H9 (cell line): ENCODE results near the gene DCST1. TPM values are rescaled to one million over a fixed set of nuclear protein-coding genes. Genes with fewer than 3 reads are reported as not detected.

Source experiments
- DNase-seq: peaks from one replicate; pipeline ENCODE4 v3.0.0-alpha.2; 2017
- H2AFZ ChIP-seq: one replicate; pipeline ENCODE4 v1.6.1; 2013; ENCODE audit warnings: mild to moderate bottlenecking, low read length, control low read depth, moderate library complexity
- H2AK5ac ChIP-seq: 2 replicates; pipeline ENCODE4 v1.6.1; 2013; ENCODE audit warnings: low read length, control low read depth, mixed read lengths; ENCODE audit not compliant: insufficient read length
- H2BK120ac ChIP-seq: one replicate; pipeline ENCODE4 v1.6.1; 2013; ENCODE audit warnings: low read depth, mild to moderate bottlenecking, low read length, control low read depth, inconsistent platforms; ENCODE audit not compliant: poor library complexity, severe bottlenecking
- H2BK12ac ChIP-seq: 2 replicates; pipeline ENCODE4 v1.6.1; 2013; ENCODE audit warnings: low read length, control low read depth, mixed read lengths, low read depth; ENCODE audit not compliant: insufficient read length
- H2BK15ac ChIP-seq: 2 replicates; pipeline ENCODE4 v1.6.1; 2013; ENCODE audit warnings: low read depth, low read length, control low read depth
- H2BK20ac ChIP-seq: one replicate; pipeline ENCODE4 v1.6.1; 2013; ENCODE audit warnings: low read depth, mild to moderate bottlenecking, low read length, control low read depth, inconsistent platforms; ENCODE audit not compliant: poor library complexity, severe bottlenecking
- H2BK5ac ChIP-seq: 2 replicates; pipeline ENCODE4 v1.6.1; 2013; ENCODE audit warnings: low read length, control low read depth, mixed read lengths; ENCODE audit not compliant: insufficient read length
- H3K14ac ChIP-seq: 2 replicates; pipeline ENCODE4 v1.6.1; 2013; ENCODE audit warnings: low read length, control low read depth; ENCODE audit not compliant: insufficient read depth
- H3K18ac ChIP-seq: 2 replicates; pipeline ENCODE4 v1.6.1; 2013; ENCODE audit warnings: low read depth, mild to moderate bottlenecking, mixed read lengths, low read length, control low read depth; ENCODE audit not compliant: insufficient read length
- H3K23ac ChIP-seq: 2 replicates; pipeline ENCODE4 v1.6.1; 2013; ENCODE audit warnings: low read length, control low read depth, mixed read lengths, low read depth; ENCODE audit not compliant: insufficient read length
- H3K23me2 ChIP-seq: 2 replicates; pipeline ENCODE4 v1.6.1; 2013; ENCODE audit warnings: low read depth, mild to moderate bottlenecking, mixed read lengths, low read length, control low read depth; ENCODE audit not compliant: insufficient read length, poor library complexity, severe bottlenecking
- H3K27ac ChIP-seq: 2 replicates; pipeline ENCODE4 v1.5.1; 2013; ENCODE audit warnings: low read length, control low read depth, mixed read lengths, low read depth; ENCODE audit not compliant: insufficient read length
- H3K27me3 ChIP-seq: 2 replicates; pipeline ENCODE4 v1.6.1; 2013; ENCODE audit warnings: low read length, control low read depth, inconsistent platforms; ENCODE audit not compliant: insufficient read depth
- H3K4ac ChIP-seq: 2 replicates; pipeline ENCODE4 v1.6.1; 2013; ENCODE audit warnings: low read depth, mild to moderate bottlenecking, control low read depth, inconsistent platforms, low read length, moderate library complexity
- H3K4me1 ChIP-seq: 2 replicates; pipeline ENCODE4 v1.6.1; 2013; ENCODE audit warnings: low read length, control low read depth, inconsistent platforms; ENCODE audit not compliant: insufficient read depth
- H3K4me2 ChIP-seq: 2 replicates; pipeline ENCODE4 v1.6.1; 2013; ENCODE audit warnings: low read length, control low read depth, mixed read lengths; ENCODE audit not compliant: insufficient read length, insufficient read depth
- H3K56ac ChIP-seq: 2 replicates; pipeline ENCODE4 v1.6.1; 2013; ENCODE audit warnings: low read depth, mild to moderate bottlenecking, mixed read lengths, low read length, control low read depth; ENCODE audit not compliant: insufficient read length
- H3K79me1 ChIP-seq: 2 replicates; pipeline ENCODE4 v1.6.1; 2013; ENCODE audit warnings: low read depth, mild to moderate bottlenecking, moderate library complexity, low read length, control low read depth, inconsistent platforms; ENCODE audit not compliant: insufficient read depth, poor library complexity, severe bottlenecking
- H3K79me2 ChIP-seq: 2 replicates; pipeline ENCODE4 v1.6.1; 2013; ENCODE audit warnings: low read length, control low read depth, inconsistent platforms; ENCODE audit not compliant: insufficient read depth
- H3K9ac ChIP-seq: 2 replicates; pipeline ENCODE4 v1.6.1; 2013; ENCODE audit warnings: low read length, control low read depth, mixed read lengths; ENCODE audit not compliant: insufficient read length; ENCODE audit errors: extremely low read depth
- H3K9me3 ChIP-seq: one replicate; pipeline ENCODE4 v1.6.1; 2013; ENCODE audit warnings: low read depth, low read length, inconsistent platforms; ENCODE audit not compliant: control insufficient read depth
- H3T11ph ChIP-seq: one replicate; pipeline ENCODE4 v1.6.1; 2013; ENCODE audit warnings: mild to moderate bottlenecking, low read length, control low read depth, inconsistent platforms
- H4K20me1 ChIP-seq: one replicate; pipeline ENCODE4 v1.6.1; 2013; ENCODE audit not compliant: control insufficient read depth, insufficient read length, insufficient read depth
- H4K5ac ChIP-seq: 2 replicates; pipeline ENCODE4 v1.6.1; 2013; ENCODE audit warnings: low read depth, mild to moderate bottlenecking, mixed read lengths, low read length, control low read depth; ENCODE audit not compliant: insufficient read length
- H4K8ac ChIP-seq: replicated peaks from 2 replicates; pipeline ENCODE4 v1.6.1; 2013; ENCODE audit warnings: low read length, control low read depth, mixed read lengths, low read depth; ENCODE audit not compliant: insufficient read length
- H4K91ac ChIP-seq: 2 replicates; pipeline ENCODE4 v1.6.1; 2013; ENCODE audit warnings: low read depth, mild to moderate bottlenecking, moderate library complexity, mixed read lengths, low read length, control low read depth; ENCODE audit not compliant: insufficient read length
- H3K27ac Mint-ChIP-seq, 3 experiments: 2 replicates in 2 of 3; 3 replicates in 1 of 3; pipeline ENCODE4 v1.8.0; 2020 to 2021; ENCODE audit warnings: mixed read lengths in 3 of 3, mild to moderate bottlenecking in 1 of 3, moderate library complexity in 1 of 3
- H3K27me3 Mint-ChIP-seq: 2 replicates; pipeline ENCODE4 v1.8.0; 2021; ENCODE audit warnings: low read depth, mild to moderate bottlenecking, moderate library complexity, mixed read lengths
- H3K36me3 Mint-ChIP-seq, 3 experiments: 2 replicates in 2 of 3; 3 replicates in 1 of 3; pipeline ENCODE4 v1.8.0; 2020 to 2021; ENCODE audit warnings: low read depth in 3 of 3, mixed read lengths in 3 of 3; ENCODE audit not compliant: insufficient read depth in 1 of 3
- H3K4me1 Mint-ChIP-seq, 2 experiments: 2 replicates each; pipeline ENCODE4 v1.8.0; 2020; ENCODE audit warnings: mixed read lengths in 2 of 2
- H3K4me3 Mint-ChIP-seq, 2 experiments: 2 replicates in 1 of 2; 3 replicates in 1 of 2; pipeline ENCODE4 v1.8.0; 2020 to 2021; ENCODE audit warnings: mild to moderate bottlenecking in 2 of 2, mixed read lengths in 2 of 2, moderate library complexity in 1 of 2
- H3K9me3 Mint-ChIP-seq, 2 experiments: 2 replicates in 1 of 2; 3 replicates in 1 of 2; pipeline ENCODE4 v1.8.0; 2020; ENCODE audit warnings: mild to moderate bottlenecking in 2 of 2, mixed read lengths in 2 of 2, moderate library complexity in 1 of 2
- WGBS: extraction: QIAGEN DNeasy Blood & Tissue Kit; methylation state at CpG from one replicate; pipeline ENCODE4 v1.1.7; 2013; ENCODE audit warnings: missing lambda C conversion rate, low lambda C conversion rate, mixed read lengths; ENCODE audit not compliant: insufficient read length; ENCODE audit errors: extremely low coverage; 5-methylcytosine and 5-hydroxymethylcytosine counted together
- total RNA-seq: library from RNA; stranded (reverse); gene quantifications from 2 replicates; pipeline ENCODE4 v1.2.1, GENCODE V29; 2021
- TF ChIP-seq, protein P1 (sequence below): fragments of 200-600 bp; sonication (generic); conservative IDR thresholded peaks from 3 replicates; pipeline ENCODE4 v1.8.0; 2021; ENCODE audit warnings: antibody characterized with exemption, mild to moderate bottlenecking

DCST1 gene
- total RNA-seq, 1 experiment from 2014 or later: not detected

DNA sequence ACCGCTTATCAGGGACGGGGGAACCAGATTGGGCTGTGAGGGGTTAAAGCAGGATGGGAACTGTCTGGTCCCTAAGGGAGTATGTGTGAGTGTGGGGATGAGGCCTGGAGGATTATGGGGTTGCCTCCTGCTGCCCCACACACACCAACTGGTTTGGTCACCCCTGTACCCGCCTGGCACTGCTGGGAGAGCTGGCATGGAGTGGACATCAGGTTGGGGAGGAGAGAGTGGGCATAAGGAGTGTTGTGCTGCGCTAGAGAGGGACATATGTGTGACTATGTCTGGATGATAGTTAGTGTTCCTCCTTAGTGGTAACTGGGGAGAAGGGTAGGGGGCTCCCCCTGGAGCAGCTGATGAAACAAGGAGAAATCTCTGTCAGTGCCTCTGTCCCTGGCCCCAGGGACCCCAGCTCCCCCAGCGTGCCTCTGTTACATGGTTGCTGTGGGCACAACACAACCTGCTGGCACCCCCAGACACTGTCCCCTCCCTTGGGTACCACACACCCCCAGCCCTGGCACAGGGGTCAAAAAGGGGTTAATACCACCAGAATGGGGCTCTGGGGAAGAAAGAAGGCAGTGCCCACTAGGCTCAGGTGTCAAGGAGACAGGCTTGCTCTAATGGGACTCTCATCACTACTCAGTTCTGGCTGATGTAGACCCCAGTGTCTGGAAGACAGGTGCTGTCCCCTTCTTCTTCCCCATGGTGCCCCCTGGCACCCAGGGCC, 29.1 kb upstream of the DCST1 start:
- Histone ChIP-seq H3T11ph (no peak overlapping the region), H3K18ac (peak overlapping the region; percentile 63), H3K9ac (no peak overlapping the region), H3K79me1 (no peaks in the 10 kb centered on the region), H2BK15ac (no peak overlapping the region), H3K27me3 (no peaks in the 10 kb centered on the region), H3K4ac (no peak overlapping the region), H3K4me1 (peaks cover 5% of the 10 kb centered on the region; the same call in 1 of the 2 replicates), H3K27ac (no peak overlapping the region), H3K9me3 (no peaks in the 10 kb centered on the region), H3K23me2 (peaks cover 22% of the 10 kb centered on the region), H4K20me1 (no peaks in the 10 kb centered on the region), H3K4me2 (peak overlapping the region; percentile 74), H2BK5ac (no peak overlapping the region), H4K5ac (no peak overlapping the region), H2AFZ (no peak overlapping the region), H4K91ac (no peak overlapping the region), H3K56ac (no peak overlapping the region), H4K8ac (no peak overlapping the region), H2AK5ac (no peak overlapping the region), H3K14ac (peak overlapping the region; percentile 70), H3K23ac (no peak overlapping the region), H2BK12ac (no peak overlapping the region), H2BK120ac (no peak overlapping the region), H3K79me2 (no peaks in the 10 kb centered on the region; the same call in 1 of the 2 replicates), H2BK20ac (no peak overlapping the region)
- Mint-ChIP-seq H3K27ac (peak overlapping the region; percentile 92 to 94 (median 92)), H3K4me3 (peak overlapping the region; percentile 93 to 97), H3K36me3 (no peaks in the 10 kb centered on the region; a peak in 2 of 7 replicates), H3K9me3 (no peaks in the 10 kb centered on the region; a peak in 1 of 5 replicates), H3K27me3 (no peaks in the 10 kb centered on the region), H3K4me1 (peaks cover 37 to 45% of the 10 kb centered on the region in 2 experiments)
- WGBS: no CpG with 5 or more reads among the region's 5 CpGs
- TF ChIP-seq, protein P1, sequence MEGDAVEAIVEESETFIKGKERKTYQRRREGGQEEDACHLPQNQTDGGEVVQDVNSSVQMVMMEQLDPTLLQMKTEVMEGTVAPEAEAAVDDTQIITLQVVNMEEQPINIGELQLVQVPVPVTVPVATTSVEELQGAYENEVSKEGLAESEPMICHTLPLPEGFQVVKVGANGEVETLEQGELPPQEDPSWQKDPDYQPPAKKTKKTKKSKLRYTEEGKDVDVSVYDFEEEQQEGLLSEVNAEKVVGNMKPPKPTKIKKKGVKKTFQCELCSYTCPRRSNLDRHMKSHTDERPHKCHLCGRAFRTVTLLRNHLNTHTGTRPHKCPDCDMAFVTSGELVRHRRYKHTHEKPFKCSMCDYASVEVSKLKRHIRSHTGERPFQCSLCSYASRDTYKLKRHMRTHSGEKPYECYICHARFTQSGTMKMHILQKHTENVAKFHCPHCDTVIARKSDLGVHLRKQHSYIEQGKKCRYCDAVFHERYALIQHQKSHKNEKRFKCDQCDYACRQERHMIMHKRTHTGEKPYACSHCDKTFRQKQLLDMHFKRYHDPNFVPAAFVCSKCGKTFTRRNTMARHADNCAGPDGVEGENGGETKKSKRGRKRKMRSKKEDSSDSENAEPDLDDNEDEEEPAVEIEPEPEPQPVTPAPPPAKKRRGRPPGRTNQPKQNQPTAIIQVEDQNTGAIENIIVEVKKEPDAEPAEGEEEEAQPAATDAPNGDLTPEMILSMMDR: no peak
- peak; percentile 25 for DNase-seq
